ENCODE measurements around the gene TWIST2. TPM values are rescaled to one million over a fixed set of nuclear protein-coding genes. Genes with fewer than 3 reads are reported as not detected.

The TWIST2 gene
- polyA plus RNA-seq, 1 experiment = 127 TPM

DNA sequence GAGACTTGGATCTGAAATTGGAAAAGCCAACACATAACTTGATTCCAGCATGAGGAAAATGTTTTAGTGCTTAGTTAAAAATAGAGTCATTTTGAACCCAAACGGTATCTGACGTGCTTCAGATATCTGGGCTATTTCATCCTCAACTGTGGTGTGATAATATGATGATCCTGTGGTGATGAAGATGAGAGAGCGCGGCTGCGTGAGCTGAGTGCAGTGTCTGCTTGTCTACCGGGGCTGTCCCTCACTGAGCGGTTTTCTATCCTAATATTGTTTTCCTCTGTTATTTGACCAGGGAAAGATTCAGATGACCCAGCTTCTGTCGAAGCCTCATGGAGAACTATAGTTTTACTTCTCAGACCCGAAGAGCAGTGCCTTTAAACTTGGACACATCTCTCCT is 5.8 kb downstream of the TWIST2 start:
- Histone ChIP-seq H3K4me3 (ENCODE audit: low read depth, low read length) (peak overlapping the region; percentile 46), H3K27me3 (ENCODE audit: control insufficient read depth, insufficient read depth, low read length) (no peaks in the 10 kb centered on the region), H3K36me3 (ENCODE audit: control insufficient read depth, insufficient read depth, low read length) (peaks cover 26% of the 10 kb centered on the region)
- ChIA-PET CTCF (interaction anchor here (1.0 to 2.0 kb wide), 4 partner anchors 10 to 340 kb away, joined by 3 to 10 read pairs (median 5); no protein-coding TSS in a partner anchor), POLR2A (interaction anchor here (0.5 kb wide), 1 partner anchor 393 kb away, joined by 3 read pairs; no protein-coding TSS in a partner anchor)
- no peak for TF ChIP-seq CTCF (IDR thresholded peaks at IDR 0.05; ENCODE audit: insufficient read depth, low read depth, low read length)
- no peak for DNase-seq (ENCODE audit: low read depth)

GRCh38 chr2:238854246-238854645 is 6.4 kb downstream of the TWIST2 start:
- no peak for TF ChIP-seq CTCF (IDR thresholded peaks at IDR 0.05; ENCODE audit: insufficient read depth, low read depth, low read length)
- Histone ChIP-seq H3K27me3 (ENCODE audit: control insufficient read depth, insufficient read depth, low read length) (no peaks in the 10 kb centered on the region), H3K4me3 (ENCODE audit: low read depth, low read length) (peak overlapping the region; percentile 46), H3K36me3 (ENCODE audit: control insufficient read depth, insufficient read depth, low read length) (peaks cover 22% of the 10 kb centered on the region)
- CTCF ChIA-PET = interaction anchor here (1.0 to 2.0 kb wide), 6 partner anchors 9 to 341 kb away, joined by 3 to 10 read pairs (median 4); no protein-coding TSS in a partner anchor
- POLR2A ChIA-PET = no interaction called here
- DNase-seq (ENCODE audit: low read depth) = no peak

GRCh38 chr2:238854699-238855229 is 6.9 kb downstream of the TWIST2 start:
- no peak for TF ChIP-seq CTCF (IDR thresholded peaks at IDR 0.05; ENCODE audit: insufficient read depth, low read depth, low read length)
- H3K4me3 ChIP-seq (ENCODE audit: low read depth, low read length) = peak overlapping the region; percentile 46
- peaks cover 19% of the 10 kb centered on the region for H3K36me3 ChIP-seq (ENCODE audit: control insufficient read depth, insufficient read depth, low read length)
- no peaks in the 10 kb centered on the region for H3K27me3 ChIP-seq (ENCODE audit: control insufficient read depth, insufficient read depth, low read length)
- ChIA-PET POLR2A (no interaction called here), CTCF (interaction anchor here (0.9 to 2.0 kb wide), 5 partner anchors 11 to 341 kb away, joined by 3 to 10 read pairs (median 4); no protein-coding TSS in a partner anchor)
- DNase-seq (ENCODE audit: low read depth) = no peak

DNA sequence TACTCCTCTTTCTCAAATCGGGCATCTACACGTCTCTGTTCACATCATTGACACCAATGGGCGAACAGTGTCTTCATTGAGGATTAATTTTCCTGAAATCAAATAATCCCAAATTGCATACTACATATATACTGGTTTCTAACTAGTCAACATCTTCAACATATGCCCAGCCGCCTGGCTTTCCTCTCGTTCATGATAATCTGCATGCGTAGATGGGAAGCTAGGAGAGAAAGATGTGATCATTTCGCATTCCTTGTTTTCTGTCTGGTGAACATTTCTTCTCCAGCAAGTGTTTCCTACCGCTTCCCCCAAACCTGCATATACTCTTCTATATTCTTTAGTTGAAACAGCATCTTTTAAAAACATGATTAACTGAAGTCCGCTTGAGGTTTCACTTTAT is 7.4 kb downstream of the TWIST2 start:
- no peak for DNase-seq (ENCODE audit: low read depth)
- TF ChIP-seq CTCF (IDR thresholded peaks at IDR 0.05; ENCODE audit: insufficient read depth, low read depth, low read length) = no peak
- H3K36me3 ChIP-seq (ENCODE audit: control insufficient read depth, insufficient read depth, low read length) = peaks cover 22% of the 10 kb centered on the region

GRCh38 chr2:238855891-238856580 is 8.2 kb downstream of the TWIST2 start:
- no peaks in the 10 kb centered on the region for H3K27me3 ChIP-seq (ENCODE audit: control insufficient read depth, insufficient read depth, low read length)
- CTCF ChIA-PET = interaction anchor here (0.6 to 0.9 kb wide), 3 partner anchors 9 to 488 kb away, joined by 3 to 5 read pairs (median 4); no protein-coding TSS in a partner anchor
- DNase-seq (ENCODE audit: low read depth) = no peak
- no peak for TF ChIP-seq CTCF (IDR thresholded peaks at IDR 0.05; ENCODE audit: insufficient read depth, low read depth, low read length)
- POLR2A ChIA-PET = no interaction called here
- peak overlapping the region; percentile 46 for H3K4me3 ChIP-seq (ENCODE audit: low read depth, low read length)
- peaks cover 24% of the 10 kb centered on the region for H3K36me3 ChIP-seq (ENCODE audit: control insufficient read depth, insufficient read depth, low read length)

More for the DNA sequence above, 7.4 kb downstream of the TWIST2 start:
- ChIA-PET POLR2A (no interaction called here), CTCF (interaction anchor here (0.6 to 1.2 kb wide), 4 partner anchors 10 to 487 kb away, joined by 3 to 5 read pairs (median 4); no protein-coding TSS in a partner anchor)
- Histone ChIP-seq H3K4me3 (ENCODE audit: low read depth, low read length) (peak overlapping the region; percentile 46), H3K27me3 (ENCODE audit: control insufficient read depth, insufficient read depth, low read length) (no peaks in the 10 kb centered on the region)
